A549 (cell line): ENCODE data around the gene REEP6.

Experiments used
- BHLHE40 ChIP-seq: IDR thresholded peaks from 2 replicates; pipeline ENCODE4 v1.6.1; 2012; ENCODE audit warnings: low read depth, low read length, inconsistent platforms
- CBX2 ChIP-seq: fragments of 200-600 bp; sonication (generic); IDR thresholded peaks from 2 replicates; pipeline ENCODE4 v1.6.1; 2016; ENCODE audit warnings: low read depth, mild to moderate bottlenecking, borderline replicate concordance
- CHD4 ChIP-seq: fragments of 200-600 bp; sonication (generic); IDR thresholded peaks from 2 replicates; pipeline ENCODE4 v1.6.1; 2016; ENCODE audit warnings: antibody characterized with exemption, mild to moderate bottlenecking, borderline replicate concordance
- CTCF ChIP-seq: fragments of >200 bp; sonication (Bioruptor Twin); formaldehyde crosslinking; IDR thresholded peaks from 3 replicates; pipeline ENCODE4 v1.5.1; 2016
- KDM1A ChIP-seq: fragments of 200-600 bp; sonication (generic); IDR thresholded peaks from 2 replicates; pipeline ENCODE4 v1.6.1; 2016; ENCODE audit warnings: low read depth, mild to moderate bottlenecking
- POLR2A ChIP-seq: IDR thresholded peaks from 2 replicates; pipeline ENCODE4 v1.6.1; 2012; ENCODE audit warnings: mild to moderate bottlenecking, low read length
- REST ChIP-seq: fragments of 200-600 bp; sonication (generic); IDR thresholded peaks from 2 replicates; pipeline ENCODE4 v1.6.1; 2016; ENCODE audit warnings: antibody characterized with exemption, mild to moderate bottlenecking, moderate library complexity
- RNF2 ChIP-seq: fragments of 200-600 bp; sonication (generic); IDR thresholded peaks from 2 replicates; pipeline ENCODE4 v1.6.1; 2016; ENCODE audit warnings: low read depth, mild to moderate bottlenecking, antibody characterized with exemption, moderate library complexity, borderline replicate concordance
- USF2 ChIP-seq: fragments of 450-650 bp; IDR thresholded peaks from 2 replicates; pipeline ENCODE4 v1.6.1; 2014; ENCODE audit warnings: antibody characterized with exemption

DNA sequence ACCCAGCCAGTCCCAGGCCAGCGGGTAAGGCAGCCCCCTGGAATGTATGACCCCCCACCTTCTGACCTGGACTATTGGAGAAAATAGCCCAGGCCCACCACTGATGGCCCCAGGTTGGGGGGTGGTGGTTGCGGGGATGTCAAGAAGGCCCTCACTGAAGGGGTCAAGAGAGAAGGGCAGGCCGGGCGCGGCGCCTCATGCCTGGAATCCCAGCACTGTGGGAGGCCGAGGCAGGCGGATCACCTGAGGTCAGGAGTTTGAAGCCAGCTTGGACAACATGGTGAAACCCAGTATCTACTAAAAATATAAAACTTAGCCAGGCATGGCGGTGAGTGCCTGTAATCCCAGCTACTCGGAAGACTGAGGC lies 23.3 kb downstream of the REEP6 start:
- no peak for TF ChIP-seq CTCF
- TF ChIP-seq BHLHE40: no peak
- no peak for TF ChIP-seq RNF2
- no peak for TF ChIP-seq KDM1A
- no peak for TF ChIP-seq REST
- no peak for TF ChIP-seq USF2
- TF ChIP-seq CHD4: no peak
- no peak for TF ChIP-seq POLR2A
- no peak for TF ChIP-seq CBX2
